Endodermal cell (in vitro differentiated cells): ENCODE data around the gene GSTA5. TPM values are rescaled to one million over a fixed set of nuclear protein-coding genes. Genes with fewer than 3 reads are reported as not detected.

Experiments
- DNase-seq: peaks from one replicate; pipeline ENCODE4 v3.0.0-alpha.2; 2017
- H3K27ac ChIP-seq: 2 replicates; pipeline ENCODE4 v1.5.1; 2013; ENCODE audit warnings: mild to moderate bottlenecking, low read depth, low read length, moderate library complexity
- H3K27me3 ChIP-seq: 2 replicates; pipeline ENCODE4 v1.6.1; 2013; ENCODE audit warnings: mild to moderate bottlenecking, low read length, moderate library complexity; ENCODE audit not compliant: insufficient read depth, control insufficient read depth, poor library complexity, severe bottlenecking
- H3K36me3 ChIP-seq: 2 replicates; pipeline ENCODE4 v1.7.0; 2013; ENCODE audit warnings: mild to moderate bottlenecking, low read length, moderate library complexity; ENCODE audit not compliant: control insufficient read depth, insufficient read depth
- H3K4me1 ChIP-seq: one replicate; pipeline ENCODE4 v1.7.0; 2013; ENCODE audit warnings: low read length; ENCODE audit not compliant: control insufficient read depth, insufficient read depth
- H3K4me3 ChIP-seq: 2 replicates; pipeline ENCODE4 v1.5.1; 2013; ENCODE audit warnings: mild to moderate bottlenecking, low read length, moderate library complexity
- H3K9ac ChIP-seq: 2 replicates; pipeline ENCODE4 v1.6.1; 2013; ENCODE audit warnings: mild to moderate bottlenecking, low read length, moderate library complexity; ENCODE audit not compliant: poor library complexity, severe bottlenecking; ENCODE audit errors: extremely low read depth
- H3K9me3 ChIP-seq: 2 replicates; pipeline ENCODE4 v1.6.1; 2013; ENCODE audit warnings: mild to moderate bottlenecking, low read length, moderate library complexity; ENCODE audit not compliant: control insufficient read depth
- H3K27ac Mint-ChIP-seq: 2 replicates; pipeline ENCODE4 v1.8.0; 2020; ENCODE audit warnings: mixed read lengths
- H3K27me3 Mint-ChIP-seq: 2 replicates; pipeline ENCODE4 v1.8.0; 2021; ENCODE audit warnings: mild to moderate bottlenecking, mixed read lengths; ENCODE audit not compliant: insufficient read depth
- H3K36me3 Mint-ChIP-seq: 2 replicates; pipeline ENCODE4 v1.8.0; 2020; ENCODE audit warnings: low read depth, mixed read lengths
- H3K4me1 Mint-ChIP-seq: 2 replicates; pipeline ENCODE4 v1.8.0; 2020; ENCODE audit warnings: mixed read lengths
- H3K4me3 Mint-ChIP-seq: 2 replicates; pipeline ENCODE4 v1.8.0; 2020; ENCODE audit warnings: mild to moderate bottlenecking, moderate library complexity, mixed read lengths
- H3K9me3 Mint-ChIP-seq: 2 replicates; pipeline ENCODE4 v1.8.0; 2020; ENCODE audit warnings: mild to moderate bottlenecking, mixed read lengths
- CTCF ChIP-seq: fragments of 200-600 bp; sonication (generic); conservative IDR thresholded peaks from 2 replicates; pipeline ENCODE4 v1.5.0; 2021; ENCODE audit warnings: antibody characterized with exemption, mild to moderate bottlenecking
- WGBS, 2 experiments: methylation state at CpG; one replicate each; pipeline versions ENCODE4 v1.1.5 to v1.1.7; 2013; ENCODE audit warnings: missing lambda C conversion rate in 2 of 2, mixed read lengths in 1 of 2; ENCODE audit not compliant: insufficient coverage in 1 of 2, insufficient read length in 1 of 2; 5-methylcytosine and 5-hydroxymethylcytosine counted together
- total RNA-seq, 2 donors: library from RNA; stranded (reverse); fragmentation: NEBNext Ultra II Directional in 1 of 2; extraction: Animal tissue kit (Norgen Biotek cat#: 25700) in 1 of 2; gene quantifications; 2 replicates in 1 of 2; 3 replicates in 1 of 2; pipeline ENCODE4 v1.2.1, GENCODE V29; 2021

GSTA5 gene
- total RNA-seq, 2 donors from 2014 or later, result not detected

GRCh38 chr6:52881996-52882841, 41.6 kb upstream of the GSTA5 start:
- Mint-ChIP-seq H3K36me3 (no peaks in the 10 kb centered on the region), H3K27ac (peak overlapping the region; percentile 66), H3K27me3 (peaks cover 2% of the 10 kb centered on the region), H3K9me3 (no peaks in the 10 kb centered on the region), H3K4me3 (peak overlapping the region; percentile 62), H3K4me1 (peaks cover 6% of the 10 kb centered on the region)
- Histone ChIP-seq H3K36me3 (no peaks in the 10 kb centered on the region), H3K9ac (no peak overlapping the region), H3K9me3 (no peaks in the 10 kb centered on the region), H3K4me1 (no peaks in the 10 kb centered on the region), H3K4me3 (peak overlapping the region; percentile 69), H3K27me3 (no peaks in the 10 kb centered on the region), H3K27ac (no peak overlapping the region)
- peak; percentile 91 for DNase-seq
- TF ChIP-seq CTCF, result peak; percentile 91
- WGBS, 2 experiments, result 52 to 57% methylated on average over 11 to 18 of the region's 18 CpGs

- Mint-ChIP-seq H3K27ac (no peak overlapping the region), H3K4me3 (peak overlapping the region; percentile 62), H3K36me3 (no peaks in the 10 kb centered on the region), H3K9me3 (no peaks in the 10 kb centered on the region), H3K27me3 (peaks cover 2% of the 10 kb centered on the region), H3K4me1 (peaks cover 6% of the 10 kb centered on the region)
- DNase-seq, result no peak
- TF ChIP-seq CTCF, result no peak
- Histone ChIP-seq H3K27me3 (no peaks in the 10 kb centered on the region), H3K4me1 (no peaks in the 10 kb centered on the region), H3K9me3 (no peaks in the 10 kb centered on the region), H3K4me3 (no peak overlapping the region), H3K27ac (no peak overlapping the region), H3K36me3 (no peaks in the 10 kb centered on the region), H3K9ac (no peak overlapping the region)
- 89 to 96% methylated on average over 3 to 4 of the region's 4 CpGs for WGBS, 2 experiments
Measured at GRCh38 chr6:52881662-52881995, 41.0 kb upstream of the GSTA5 start.

GRCh38 chr6:52877786-52878185, 37.2 kb upstream of the GSTA5 start:
- 93% methylated on average over 2 of the region's 2 CpGs; no CpG with 5 or more reads in 1 of the 2 experiments for WGBS, 2 experiments
- Histone ChIP-seq H3K36me3 (no peaks in the 10 kb centered on the region), H3K4me3 (no peak overlapping the region), H3K9me3 (no peaks in the 10 kb centered on the region), H3K27me3 (no peaks in the 10 kb centered on the region), H3K27ac (no peak overlapping the region), H3K4me1 (no peaks in the 10 kb centered on the region), H3K9ac (no peak overlapping the region)
- H3K9me3 Mint-ChIP-seq, result no peaks in the 10 kb centered on the region
- no peaks in the 10 kb centered on the region for H3K27me3 Mint-ChIP-seq
- H3K4me3 Mint-ChIP-seq, result no peak overlapping the region
- peaks cover 11% of the 10 kb centered on the region for H3K4me1 Mint-ChIP-seq
- no peak for DNase-seq
- H3K27ac Mint-ChIP-seq, result no peak overlapping the region
- TF ChIP-seq CTCF, result no peak
- H3K36me3 Mint-ChIP-seq, result no peaks in the 10 kb centered on the region
